Sciatic nerve (tissue), 2 donors: Measurements from ENCODE around the gene CD99L2. TPM values are rescaled to one million over a fixed set of nuclear protein-coding genes. Genes with fewer than 3 reads are reported as not detected.

Experiments
- ATAC-seq: fragments of 200-7000 bp; cut with Tn5 transposase; one replicate; pipeline ENCODE4 v1.9.1; 2020; ENCODE audit warnings: mild to moderate bottlenecking, moderate library complexity
- DNase-seq: peaks from one replicate; pipeline ENCODE4 v3.0.0-alpha.2; 2020; ENCODE audit warnings: low spot score
- intact Hi-C: fragments of 100-400 bp; cut with DNase I; formaldehyde crosslinking; loops from one replicate; pipeline ENCODE4 v1.14.2; 2022
- total RNA-seq: library from RNA; stranded (reverse); fragmentation: NEBNext Ultra II Directional; extraction: Animal tissue kit (Norgen Biotek cat#: 25700); gene quantifications from one replicate; pipeline ENCODE4 v1.2.1, GENCODE V29; 2021
- donor health status: DM: no; HTN: no; CAD: no.
- donor health status: DM: no; HTN: no; CAD: no.

CD99L2 gene
- total RNA-seq, 1 donor from 2014 or later: 108 TPM

GRCh38 chrX:150868625-150869024 is 29.8 kb downstream of the CD99L2 start:
- DNase-seq: no peak
- no peak for ATAC-seq
- intact Hi-C loops: no loop called here

- intact Hi-C loops: no loop called here
- ATAC-seq (no peak), DNase-seq (no peak)
These were observed 34.3 kb downstream of the CD99L2 start for GRCh38 chrX:150864127-150864526.

GRCh38 chrX:150863191-150863590 is 35.3 kb downstream of the CD99L2 start:
- intact Hi-C loops: no loop called here
- DNase-seq (no peak), ATAC-seq (no peak)

- no peak for ATAC-seq
- intact Hi-C loops: no loop called here
- no peak for DNase-seq
These were observed 41.0 kb downstream of the CD99L2 start for GRCh38 chrX:150857453-150857852.

GRCh38 chrX:150856785-150857184 is 41.7 kb downstream of the CD99L2 start:
- intact Hi-C loops: no loop called here
- DNase-seq (no peak), ATAC-seq (no peak)

GRCh38 chrX:150856101-150856500 is 42.4 kb downstream of the CD99L2 start:
- ATAC-seq (no peak), DNase-seq (no peak)
- intact Hi-C loops: no loop called here

GRCh38 chrX:150854856-150855255 is 43.6 kb downstream of the CD99L2 start:
- intact Hi-C loops: no loop called here
- ATAC-seq (no peak), DNase-seq (no peak)

- intact Hi-C loops: no loop called here
- no peak for DNase-seq
- peak; percentile 67 for ATAC-seq
These were observed 48.3 kb downstream of the CD99L2 start for GRCh38 chrX:150849996-150850720.

- no peak for DNase-seq
- ATAC-seq: no peak
- intact Hi-C loops: no loop called here
These were observed 49.0 kb downstream of the CD99L2 start for GRCh38 chrX:150849486-150849885.

GRCh38 chrX:150848914-150849365 is 49.5 kb downstream of the CD99L2 start:
- DNase-seq (no peak), ATAC-seq (peak; percentile 69)
- intact Hi-C loops: no loop called here

- intact Hi-C loops: no loop called here
- no peak for ATAC-seq
- DNase-seq: no peak
These were observed 51.4 kb downstream of the CD99L2 start for GRCh38 chrX:150847088-150847487.

- intact Hi-C loops: no loop called here
- no peak for ATAC-seq
- DNase-seq: no peak
These were observed 52.3 kb downstream of the CD99L2 start for GRCh38 chrX:150846130-150846529.

GRCh38 chrX:150845091-150845490 is 53.4 kb downstream of the CD99L2 start:
- DNase-seq (no peak), ATAC-seq (peak; percentile 48)
- intact Hi-C loops: no loop called here

GRCh38 chrX:150844016-150844415 is 54.5 kb downstream of the CD99L2 start:
- no peak for ATAC-seq
- no peak for DNase-seq
- intact Hi-C loops: no loop called here

- DNase-seq: no peak
- ATAC-seq: peak; percentile 55
- intact Hi-C loops: no loop called here
These were observed 56.2 kb downstream of the CD99L2 start for GRCh38 chrX:150842198-150842685.

- ATAC-seq: no peak
- intact Hi-C loops: no loop called here
- DNase-seq: no peak
These were observed 56.8 kb downstream of the CD99L2 start for GRCh38 chrX:150841456-150842197.

- no peak for ATAC-seq
These were observed 60.6 kb downstream of the CD99L2 start for GRCh38 chrX:150837845-150838244.

GRCh38 chrX:150834695-150835094 is 63.8 kb downstream of the CD99L2 start:
- intact Hi-C loops: no loop called here
- DNase-seq (no peak), ATAC-seq (no peak)

More at GRCh38 chrX:150837845-150838244, 60.6 kb downstream of the CD99L2 start:
- DNase-seq: no peak
- intact Hi-C loops: no loop called here

- no peak for ATAC-seq
- intact Hi-C loops: no loop called here
These were observed 64.9 kb downstream of the CD99L2 start for GRCh38 chrX:150833454-150834056.

GRCh38 chrX:150831863-150832262 is 66.6 kb downstream of the CD99L2 start:
- DNase-seq (no peak), ATAC-seq (no peak)
- intact Hi-C loops: no loop called here

More at GRCh38 chrX:150833454-150834056, 64.9 kb downstream of the CD99L2 start:
- DNase-seq: no peak
